Pancreas (tissue), 10 donors: Measurements from ENCODE around the gene MARK3. TPM values are rescaled to one million over a fixed set of nuclear protein-coding genes. Genes with fewer than 3 reads are reported as not detected.

Source experiments
- ATAC-seq, 4 donors: fragments of 200-7000 bp; cut with Tn5 transposase; one replicate each; pipeline versions ENCODE4 v1.8.0 to v1.9.1; 2020; ENCODE audit warnings: mild to moderate bottlenecking in 4 of 4, moderate library complexity in 4 of 4
- DNase-seq, 6 donors: peaks; one replicate each; pipeline ENCODE4 v3.0.0-alpha.2; 2020
- FAIRE-seq: peaks from 2 replicates; lab custom pipeline; 2012; peaks lifted over from hg19 to GRCh38; lab: Jason Lieb, UNC
- H3K27ac ChIP-seq, 4 donors: fragments of 200-600 bp; sonication (generic); 1 replicate in 3 of 4; 2 replicates in 1 of 4; pipeline versions ENCODE4 v1.5.0 to v1.8.0; 2020
- H3K27me3 ChIP-seq, 4 donors: fragments of 200-600 bp; one replicate each; pipeline ENCODE4 v1.8.0; 2021
- H3K36me3 ChIP-seq, 3 donors: fragments of 200-600 bp; sonication (generic) in 1 of 3; one replicate each; pipeline versions ENCODE4 v1.5.0 to v1.8.0; 2020 to 2021
- H3K4me1 ChIP-seq, 3 donors: fragments of 200-600 bp; one replicate each; pipeline ENCODE4 v1.8.0; 2021
- H3K4me3 ChIP-seq, 4 donors: fragments of 200-600 bp; sonication (generic) in 2 of 4; one replicate each; pipeline versions ENCODE4 v1.5.0 to v1.8.0; 2020 to 2021
- H3K9me3 ChIP-seq, 4 donors: fragments of 200-600 bp; one replicate each; pipeline ENCODE4 v1.8.0; 2021
- WGBS, 2 donors: extraction: QIAGEN DNeasy Blood & Tissue Kit; methylation state at CpG; one replicate each; pipeline ENCODE4 v1.1.7; 2013; 5-methylcytosine and 5-hydroxymethylcytosine counted together
- intact Hi-C, 3 donors: fragments of 100-400 bp; cut with DNase I; formaldehyde crosslinking; loops; one replicate each; pipeline versions ENCODE4 v1.11.1 to v1.14.2; 2022
- polyA plus RNA-seq, 2 donors: library from polyadenylated mRNA; stranded (reverse); fragments of 200-250 nt; gene quantifications; one replicate each; pipeline ENCODE4 v1.2.3, GENCODE V29; 2013
- total RNA-seq, 6 donors: library from RNA; stranded (reverse); fragmentation: NEBNext Ultra II Directional in 4 of 6; extraction: Animal tissue kit (Norgen Biotek cat#: 25700) in 4 of 6; gene quantifications; one replicate each; pipeline versions ENCODE4 v1.2.1 to v1.2.4, GENCODE V29; 2021 to 2023
- TF ChIP-seq, protein P1 (sequence below), 4 donors: fragments of 200-600 bp; sonication (generic) in 3 of 4; IDR thresholded peaks; one replicate each; pipeline versions ENCODE4 v1.5.0 to v1.8.0; 2021; ENCODE audit warnings: antibody characterized with exemption in 4 of 4
- donor health status: healthy with polysubstance abuse.
- donor health status: DM: no; HTN: no; CAD: no; lungs with moderate emphysema.
- donor health status: DM: no; HTN: no; CAD: no.
- donor health status: control.
- donor health status: control.
- donor health status: Bipolar disorder and iron deficiency.
- donor health status: DM: yes; HTN: yes; CAD: no.
- donor health status: DM: no; HTN: no; CAD: no.
- donor health status: DM: no; HTN: no; CAD: no.
- donor health status: DM: yes; HTN: yes; CAD: no.

Gene MARK3
- total and polyA plus RNA-seq, 8 donors, result 35.3 to 110 (median 47.0) TPM

DNA sequence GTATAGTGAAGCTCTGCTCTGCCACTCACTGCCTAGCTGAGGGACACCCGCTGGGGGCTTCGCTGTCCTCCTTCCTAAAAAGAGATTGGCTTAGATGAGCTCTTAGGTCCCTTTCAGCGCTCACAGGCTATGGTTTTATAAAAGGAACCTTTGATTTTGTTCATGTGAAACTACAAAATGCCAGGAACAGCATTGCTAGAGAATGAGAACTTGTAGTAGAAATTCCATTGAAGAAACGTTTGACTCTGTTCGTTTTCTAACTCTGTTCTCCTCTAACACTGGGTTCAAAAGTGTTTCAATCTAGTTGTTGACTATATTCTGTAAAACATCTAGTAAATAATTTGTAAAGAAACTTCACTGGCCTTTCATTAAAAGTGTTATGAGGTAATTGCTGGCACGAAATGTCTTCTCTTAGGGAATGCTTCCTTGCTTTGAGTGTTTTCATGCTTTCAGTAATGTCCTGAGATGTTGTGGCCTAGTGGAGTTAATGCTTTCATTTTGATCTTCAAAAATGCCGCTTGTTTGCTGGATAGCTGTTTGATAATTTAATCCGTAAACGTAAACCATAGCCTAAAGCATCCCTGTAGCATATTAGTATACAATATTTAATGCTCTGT lies 1.6 kb downstream of the MARK3 start:
- Histone ChIP-seq H3K36me3 (no peaks in the 10 kb centered on the region), H3K27ac (peak overlapping the region; percentile 85 to 99 (median 98)), H3K4me3 (peak overlapping the region; percentile 87 to 100 (median 98)), H3K27me3 (no peaks in the 10 kb centered on the region), H3K9me3 (no peaks in the 10 kb centered on the region), H3K4me1 (peaks cover 8 to 35% (median 16%) of the 10 kb centered on the region in 3 donors)
- ATAC-seq (no peak), DNase-seq (no peak), FAIRE-seq (no peak)
- TF ChIP-seq, protein P1, sequence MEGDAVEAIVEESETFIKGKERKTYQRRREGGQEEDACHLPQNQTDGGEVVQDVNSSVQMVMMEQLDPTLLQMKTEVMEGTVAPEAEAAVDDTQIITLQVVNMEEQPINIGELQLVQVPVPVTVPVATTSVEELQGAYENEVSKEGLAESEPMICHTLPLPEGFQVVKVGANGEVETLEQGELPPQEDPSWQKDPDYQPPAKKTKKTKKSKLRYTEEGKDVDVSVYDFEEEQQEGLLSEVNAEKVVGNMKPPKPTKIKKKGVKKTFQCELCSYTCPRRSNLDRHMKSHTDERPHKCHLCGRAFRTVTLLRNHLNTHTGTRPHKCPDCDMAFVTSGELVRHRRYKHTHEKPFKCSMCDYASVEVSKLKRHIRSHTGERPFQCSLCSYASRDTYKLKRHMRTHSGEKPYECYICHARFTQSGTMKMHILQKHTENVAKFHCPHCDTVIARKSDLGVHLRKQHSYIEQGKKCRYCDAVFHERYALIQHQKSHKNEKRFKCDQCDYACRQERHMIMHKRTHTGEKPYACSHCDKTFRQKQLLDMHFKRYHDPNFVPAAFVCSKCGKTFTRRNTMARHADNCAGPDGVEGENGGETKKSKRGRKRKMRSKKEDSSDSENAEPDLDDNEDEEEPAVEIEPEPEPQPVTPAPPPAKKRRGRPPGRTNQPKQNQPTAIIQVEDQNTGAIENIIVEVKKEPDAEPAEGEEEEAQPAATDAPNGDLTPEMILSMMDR (IDR thresholded peaks at IDR 0.05), result no peak
- WGBS, 2 donors, result 3% methylated on average over 9 of the region's 9 CpGs
- intact Hi-C loops, result no loop called here

DNA sequence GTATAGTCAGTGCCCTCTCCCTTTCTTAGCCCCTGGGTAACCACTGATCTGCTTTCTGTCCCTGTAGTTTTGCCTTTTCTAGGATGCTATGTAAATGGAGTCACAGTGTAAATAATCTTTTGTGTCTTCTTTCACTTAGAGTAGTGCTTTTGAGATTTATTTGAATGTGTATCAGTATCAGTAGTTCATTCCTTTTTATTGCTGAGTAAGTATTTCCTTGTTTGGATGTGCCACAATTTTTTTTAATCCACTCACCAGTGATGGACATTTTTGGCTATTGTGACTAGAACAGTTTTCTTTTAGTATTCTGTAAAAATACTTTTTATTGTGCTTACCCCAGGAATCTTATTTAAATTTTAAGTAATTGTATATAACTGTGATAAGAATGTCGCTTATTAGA lies 3.4 kb downstream of the MARK3 start:
- FAIRE-seq (no peak), DNase-seq (no peak), ATAC-seq (no peak)
- no peaks in the 10 kb centered on the region for H3K27me3 ChIP-seq
- peaks cover 26 to 53% (median 26%) of the 10 kb centered on the region in 3 donors for H3K4me1 ChIP-seq
- TF ChIP-seq, protein P1 (IDR thresholded peaks at IDR 0.05), result no peak
- WGBS, 2 donors, result 97% methylated on average over 1 of the region's 1 CpG
- H3K36me3 ChIP-seq, result no peaks in the 10 kb centered on the region
- H3K9me3 ChIP-seq, result no peaks in the 10 kb centered on the region
- H3K4me3 ChIP-seq, result no peak overlapping the region
- intact Hi-C loops, result no loop called here
- no peak overlapping the region for H3K27ac ChIP-seq

DNA sequence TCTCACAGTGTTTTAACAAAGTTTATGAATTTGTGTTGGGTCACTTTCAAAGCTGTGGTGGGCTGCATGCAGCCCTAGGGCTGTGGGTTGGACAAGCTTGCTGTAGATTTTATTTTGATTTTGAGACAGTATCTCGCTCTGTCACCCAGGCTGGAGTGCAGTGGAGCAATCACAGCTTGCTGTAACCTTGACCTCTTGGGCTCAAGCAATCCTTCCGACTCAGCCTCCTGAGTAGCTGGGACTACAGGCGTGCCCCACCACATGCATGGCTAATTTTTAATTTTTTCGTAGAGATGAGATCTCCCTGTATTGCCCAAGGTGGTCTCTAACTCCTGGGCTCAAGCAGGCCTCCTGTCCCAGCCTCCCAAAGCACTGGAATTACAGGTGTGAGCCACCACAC lies 5.4 kb downstream of the MARK3 start:
- Histone ChIP-seq H3K4me3 (no peak overlapping the region), H3K4me1 (peaks cover 37 to 69% (median 43%) of the 10 kb centered on the region in 3 donors), H3K9me3 (no peaks in the 10 kb centered on the region), H3K27me3 (no peaks in the 10 kb centered on the region), H3K27ac (no peak overlapping the region), H3K36me3 (no peaks in the 10 kb centered on the region)
- TF ChIP-seq, protein P1 (IDR thresholded peaks at IDR 0.05), result no peak
- ATAC-seq (no peak), DNase-seq (no peak), FAIRE-seq (no peak)
- intact Hi-C loops, result no loop called here
- WGBS, 2 donors, result 56 to 80% methylated on average over 4 of the region's 4 CpGs

DNA sequence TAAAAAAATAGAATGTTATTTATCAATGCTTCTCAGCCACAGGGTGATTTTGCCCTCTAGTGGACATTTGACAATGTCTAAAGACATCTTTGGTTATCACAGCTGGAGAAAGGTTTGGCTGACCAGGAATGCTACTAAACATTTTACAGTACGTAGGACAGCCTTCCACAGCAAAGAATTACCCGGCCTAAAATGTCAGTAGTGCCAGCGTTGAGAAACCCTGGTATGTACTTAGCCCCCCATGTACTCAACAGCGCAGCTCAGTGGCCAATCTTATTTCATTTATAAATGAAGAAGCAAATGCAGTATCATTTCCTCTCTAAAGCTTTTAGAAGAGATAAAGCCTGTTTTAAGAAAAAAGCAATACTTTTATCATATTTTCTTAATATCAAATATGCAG lies 5.8 kb downstream of the MARK3 start:
- Histone ChIP-seq H3K27ac (no peak overlapping the region), H3K4me1 (peaks cover 41 to 73% (median 48%) of the 10 kb centered on the region in 3 donors), H3K36me3 (no peaks in the 10 kb centered on the region), H3K27me3 (no peaks in the 10 kb centered on the region), H3K4me3 (no peak overlapping the region), H3K9me3 (no peaks in the 10 kb centered on the region)
- intact Hi-C loops, result no loop called here
- WGBS, 2 donors, result 21 to 22% methylated on average over 4 of the region's 4 CpGs
- DNase-seq (no peak), ATAC-seq (peak in 1 of 4 donors; percentile 6), FAIRE-seq (no peak)
- TF ChIP-seq, protein P1 (IDR thresholded peaks at IDR 0.05), result peak in 3 of 4 donors; percentile 34 to 54 (median 48)

DNA sequence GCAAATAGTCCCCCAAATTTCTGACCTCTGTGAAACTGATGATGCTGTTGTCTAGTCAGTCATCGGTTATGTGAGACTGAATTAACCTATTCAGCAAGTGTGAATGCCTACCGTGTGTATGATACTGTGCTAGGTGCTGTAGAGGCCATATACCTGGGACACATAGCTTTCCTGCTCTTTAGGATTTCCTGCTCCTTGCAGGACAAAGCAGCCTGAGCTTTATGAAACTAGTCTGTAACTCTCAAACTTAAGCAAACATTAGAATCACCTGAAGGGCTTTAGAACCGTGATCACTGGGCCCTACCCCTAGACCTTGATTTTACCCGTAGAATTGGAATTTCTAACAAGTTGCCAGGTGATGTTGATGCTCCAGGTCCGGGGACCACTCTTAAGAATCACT lies 6.9 kb downstream of the MARK3 start:
- no peak overlapping the region for H3K4me3 ChIP-seq
- no peaks in the 10 kb centered on the region for H3K27me3 ChIP-seq
- H3K9me3 ChIP-seq, result no peaks in the 10 kb centered on the region
- peaks cover 45 to 81% (median 58%) of the 10 kb centered on the region in 3 donors for H3K4me1 ChIP-seq
- H3K36me3 ChIP-seq, result no peaks in the 10 kb centered on the region
- no peak overlapping the region for H3K27ac ChIP-seq
- 31 to 32% methylated on average over 5 of the region's 5 CpGs for WGBS, 2 donors
- ATAC-seq (no peak), FAIRE-seq (no peak), DNase-seq (no peak)
- intact Hi-C loops, result no loop called here
- TF ChIP-seq, protein P1 (IDR thresholded peaks at IDR 0.05), result no peak
